Hematopoietic multipotent progenitor cell treated with erythropoietin and hydrocortisone succinate and interleukin-3 and kit ligand, for 4 days (in vitro differentiated cells): Measurements from ENCODE around the gene SEPTIN8.
A peak's percentile ranks its signal among the peaks of the same experiment; 100 is the strongest.

ENCODE experiments used
- DNase-seq: peaks from one replicate; pipeline ENCODE4 v3.0.0-alpha.2; 2015

SEPTIN8 gene

DNA sequence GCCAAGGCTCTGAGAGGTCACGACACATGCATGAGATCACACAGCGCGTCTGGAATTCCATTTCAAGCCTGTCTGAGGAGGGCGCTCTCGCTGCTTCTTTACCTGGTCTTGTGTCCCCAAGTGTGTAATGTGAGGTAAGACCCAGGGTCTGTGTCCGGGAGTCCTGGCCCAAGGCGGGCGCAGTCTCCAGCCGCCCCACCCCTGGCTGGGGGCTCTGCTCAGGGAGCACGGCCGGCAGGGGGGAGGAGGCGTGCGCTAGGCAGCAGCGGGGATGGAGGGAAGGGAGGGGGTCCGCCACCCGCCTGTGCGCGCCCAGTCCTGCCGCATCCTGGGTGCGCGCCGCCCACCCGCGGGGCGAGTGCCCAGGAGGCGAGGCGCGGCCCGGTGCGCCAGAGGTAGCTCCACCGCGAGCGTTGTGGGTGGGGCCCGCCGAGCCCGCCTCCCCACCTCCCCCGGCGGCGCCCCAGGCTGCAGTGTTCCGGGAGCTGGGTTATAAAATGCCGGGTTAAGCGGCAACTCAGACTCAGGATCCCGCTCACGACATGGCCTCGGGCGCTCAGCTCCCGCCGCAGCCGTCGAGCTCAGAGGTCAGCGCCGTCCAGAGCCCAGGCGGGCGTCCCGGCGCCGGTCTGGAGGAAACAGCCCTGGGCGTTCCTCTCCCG is 30.0 kb downstream of the SEPTIN8 start, which contains the start of gene CCNI2:
CCNI2 (plus strand) TSS at position 473 of the 662 bp plus-strand sequence; CDS start at position 543, 70 bp downstream.
- peak; percentile 41 for DNase-seq

DNA sequence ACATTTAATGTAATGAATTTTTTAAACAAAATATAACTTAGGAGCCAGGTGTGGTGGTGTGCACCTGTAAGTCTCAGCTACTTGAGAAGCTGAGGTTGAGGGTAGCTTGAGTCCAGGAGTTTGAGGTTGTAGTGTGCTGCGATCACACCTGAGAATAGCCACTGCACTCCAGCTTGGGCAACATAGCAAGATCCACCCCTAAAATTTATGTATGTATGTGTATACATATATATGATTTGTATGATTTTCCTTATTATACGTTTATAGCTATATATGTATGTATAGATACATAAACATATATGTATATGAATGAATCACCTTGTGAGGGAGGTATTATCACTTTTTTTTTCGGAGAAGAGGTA is 30.5 kb downstream of the SEPTIN8 start:
- DNase-seq, result no peak

DNA sequence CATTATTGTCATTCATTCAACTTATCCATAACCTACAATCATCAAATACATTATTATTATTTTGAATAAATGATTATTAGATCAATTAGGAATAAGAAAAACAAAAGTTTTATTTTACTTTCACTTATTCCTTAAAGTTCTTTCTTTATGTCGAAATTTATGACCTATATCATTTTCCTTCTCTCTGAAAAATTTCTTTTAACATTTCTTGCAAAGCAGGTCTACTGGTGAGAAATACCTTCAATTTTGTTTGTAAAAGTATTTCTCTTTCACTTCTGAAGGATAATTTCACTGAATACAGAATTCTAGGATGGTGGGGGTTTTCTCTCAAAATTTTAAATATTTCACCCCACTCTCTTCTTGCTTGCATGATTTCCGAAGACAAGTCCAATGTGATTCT is 32.4 kb downstream of the SEPTIN8 start:
- no peak for DNase-seq

DNA sequence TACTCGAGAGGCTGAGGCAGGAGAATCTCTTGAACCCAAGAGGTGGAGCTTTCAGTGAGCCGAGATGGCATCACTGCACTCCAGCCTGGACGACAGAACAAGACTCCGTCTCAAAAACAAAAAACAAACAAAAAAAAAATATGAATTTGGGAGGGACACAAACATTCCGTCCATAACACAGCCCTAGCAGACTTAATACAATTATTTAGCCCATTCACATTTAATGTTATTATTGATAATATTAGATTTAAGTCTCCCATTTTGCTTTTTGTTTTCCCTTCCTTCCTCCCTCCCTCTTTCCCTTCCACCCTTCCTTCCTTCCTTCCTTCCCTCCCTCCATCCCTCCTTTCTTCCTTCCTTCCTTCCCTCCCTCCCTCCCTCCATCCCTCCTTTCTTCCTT is 34.4 kb downstream of the SEPTIN8 start:
- no peak for DNase-seq

DNA sequence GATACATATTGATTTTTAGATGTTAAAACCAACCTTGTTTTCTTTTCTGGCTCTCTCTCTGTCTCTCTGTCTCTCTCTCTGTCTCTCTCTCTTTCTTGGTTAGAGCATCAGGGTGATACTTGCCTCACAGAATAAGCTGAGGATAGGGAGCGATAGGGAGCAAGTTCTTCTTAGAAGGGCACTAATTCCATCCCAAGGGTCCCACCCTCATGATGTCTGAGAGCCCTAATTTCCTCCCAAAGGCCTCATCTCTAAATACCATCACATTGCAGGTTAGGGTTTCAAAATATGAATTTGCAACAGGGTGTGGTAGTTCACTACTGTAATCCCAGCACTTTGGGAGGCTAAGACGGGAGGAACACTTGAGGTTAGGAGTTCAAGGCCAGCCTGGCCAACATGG is 34.9 kb downstream of the SEPTIN8 start:
- DNase-seq, result no peak

DNA sequence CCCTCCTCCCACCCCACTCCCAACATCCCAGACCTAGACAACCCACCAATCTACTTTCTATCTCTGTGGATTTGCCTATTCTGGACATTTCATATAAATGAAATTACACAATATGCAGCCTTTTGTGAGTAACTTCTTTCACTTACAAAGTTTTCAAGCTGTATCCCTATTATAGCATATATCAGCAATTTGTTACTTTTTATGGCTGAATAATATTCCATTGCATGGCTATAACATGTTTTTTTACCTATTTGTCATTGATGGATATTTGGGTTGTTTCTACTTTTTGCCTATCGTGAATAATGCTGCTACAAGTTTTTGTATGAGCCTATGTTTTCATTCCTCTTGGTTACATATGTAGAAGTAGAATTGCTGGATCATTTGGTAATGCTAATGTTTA is 37.8 kb downstream of the SEPTIN8 start:
- no peak for DNase-seq

DNA sequence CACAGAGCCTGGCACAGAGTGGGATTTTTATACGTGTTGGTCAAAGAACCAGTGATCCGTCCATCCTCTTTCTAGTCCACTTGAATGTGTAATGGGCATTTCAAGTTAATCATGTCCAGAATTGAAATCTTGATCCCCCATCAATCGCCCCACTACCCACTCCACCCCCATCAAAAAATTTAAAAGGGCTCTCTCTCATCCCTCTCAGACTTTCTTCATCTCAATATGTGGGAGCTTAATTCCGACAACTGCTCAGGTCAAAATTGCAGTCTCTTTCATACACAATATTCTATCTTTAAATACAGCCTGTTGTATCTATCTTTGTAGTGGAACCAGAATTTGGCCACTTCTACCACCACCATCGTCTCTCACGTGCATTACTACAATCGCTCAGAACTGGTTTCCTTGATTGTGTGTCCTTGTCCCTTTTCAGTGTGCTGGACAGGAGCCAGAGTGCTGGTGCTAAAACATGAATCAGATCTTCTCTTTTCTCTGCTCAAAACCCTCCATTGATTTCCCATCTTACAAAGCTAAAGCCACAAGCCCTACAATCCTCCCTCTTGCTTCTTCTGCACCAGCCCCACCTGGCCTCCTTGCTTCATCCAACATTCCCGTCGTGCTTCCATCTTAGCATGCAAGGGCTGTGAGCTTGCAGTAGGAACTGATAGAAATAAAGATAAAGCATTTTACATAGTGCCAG is 38.9 kb downstream of the SEPTIN8 start:
- DNase-seq, result no peak

DNA sequence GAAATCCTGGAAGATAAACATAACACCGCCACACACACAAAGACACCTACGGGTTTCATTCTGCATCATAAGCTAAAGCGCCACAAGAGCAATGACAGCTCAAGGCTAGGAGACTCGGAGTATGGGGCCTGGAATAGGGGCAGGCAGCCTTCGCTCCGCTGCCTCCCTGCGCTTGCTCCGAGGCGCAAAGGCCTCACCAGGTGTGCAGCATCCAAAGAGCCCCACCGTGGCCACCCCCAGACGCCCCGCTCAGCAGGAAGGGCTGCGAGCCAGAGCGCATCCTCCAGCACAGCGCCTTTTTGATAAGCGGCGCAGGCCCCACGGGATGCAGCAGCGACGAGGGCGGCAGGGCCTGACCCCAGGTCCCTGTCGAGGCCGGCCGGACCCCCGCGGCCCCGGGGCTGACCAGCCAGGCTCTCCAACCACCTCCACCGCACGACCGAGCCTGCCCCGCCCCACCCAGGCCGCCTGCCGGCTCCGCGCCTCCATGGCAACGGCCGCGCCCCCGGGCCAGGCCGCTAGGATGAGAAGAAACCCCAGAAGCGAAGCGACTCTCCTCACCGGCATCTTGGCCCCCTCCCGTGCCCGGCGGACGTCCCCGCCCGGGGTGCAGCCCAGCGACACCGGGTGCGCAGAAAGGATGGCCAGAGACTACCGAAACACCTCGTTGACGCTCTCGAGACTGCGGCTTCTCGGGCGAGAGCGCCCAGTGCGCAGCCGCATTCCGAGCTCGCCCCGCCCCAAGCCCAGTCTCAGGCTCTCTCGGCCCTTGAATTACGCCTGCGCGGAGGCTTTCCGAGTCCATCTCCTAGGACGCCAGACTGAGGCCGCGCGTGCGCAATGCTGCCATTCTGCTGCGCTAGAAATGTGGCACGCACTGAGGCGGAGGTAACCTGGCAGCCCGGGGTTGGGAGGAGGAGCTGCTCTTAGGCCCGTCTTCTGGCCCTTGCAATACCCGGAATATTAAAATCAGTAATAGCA is 39.9 kb downstream of the SEPTIN8 start, which contains the start of gene KIF3A:
KIF3A (minus strand) TSS at position 694 of the 981 bp plus-strand sequence; CDS start at position 567, 127 bp downstream.
- peak; percentile 98 for DNase-seq

DNA sequence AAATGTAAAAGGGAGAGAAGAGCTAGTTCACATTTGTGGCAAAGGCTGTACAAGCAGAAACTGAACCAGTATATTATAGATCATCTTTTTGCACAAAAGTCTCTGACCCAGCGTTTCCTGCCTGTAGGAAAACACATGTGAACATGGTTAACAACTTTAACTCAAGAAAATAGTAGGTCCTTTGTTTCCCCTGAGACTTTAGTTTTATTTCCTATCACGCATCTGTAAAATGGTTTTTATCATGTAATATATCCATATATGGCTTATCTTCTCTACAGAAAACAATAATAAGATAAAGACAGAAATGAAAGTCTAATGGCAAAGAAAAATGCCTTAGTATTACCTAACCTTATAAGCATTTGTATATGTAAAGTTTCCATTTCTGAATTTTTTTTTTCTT is 42.4 kb downstream of the SEPTIN8 start:
- no peak for DNase-seq

DNA sequence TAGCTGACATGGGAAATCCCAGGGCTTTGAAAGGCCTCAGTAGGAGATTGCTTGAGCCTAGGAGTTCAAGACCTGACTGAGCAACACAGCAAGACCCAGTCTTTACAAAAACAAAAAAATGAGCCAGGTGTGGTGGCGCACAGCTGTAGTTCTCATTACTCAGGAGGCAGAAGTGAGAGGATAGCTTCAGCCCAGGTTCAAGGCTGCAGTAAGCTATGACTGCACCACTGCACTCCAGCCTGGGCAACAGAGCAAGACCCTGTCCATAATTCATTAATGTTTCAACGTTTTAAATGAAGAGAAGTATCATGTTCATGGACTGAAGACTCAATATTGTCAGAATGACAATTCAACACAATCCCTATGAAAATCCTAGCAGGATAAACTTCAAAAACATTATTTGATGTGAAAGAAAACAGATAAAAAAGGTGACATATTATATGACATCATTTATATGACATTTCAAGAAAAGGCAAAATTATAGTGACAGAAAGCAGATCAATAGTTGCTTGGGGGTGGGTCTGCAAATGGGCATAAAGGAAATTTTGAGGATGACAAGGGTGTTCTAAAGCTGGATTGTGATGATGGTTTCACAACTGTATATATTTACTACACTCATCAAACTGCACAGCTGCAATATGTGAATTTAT is 43.4 kb downstream of the SEPTIN8 start:
- DNase-seq, result no peak

DNA sequence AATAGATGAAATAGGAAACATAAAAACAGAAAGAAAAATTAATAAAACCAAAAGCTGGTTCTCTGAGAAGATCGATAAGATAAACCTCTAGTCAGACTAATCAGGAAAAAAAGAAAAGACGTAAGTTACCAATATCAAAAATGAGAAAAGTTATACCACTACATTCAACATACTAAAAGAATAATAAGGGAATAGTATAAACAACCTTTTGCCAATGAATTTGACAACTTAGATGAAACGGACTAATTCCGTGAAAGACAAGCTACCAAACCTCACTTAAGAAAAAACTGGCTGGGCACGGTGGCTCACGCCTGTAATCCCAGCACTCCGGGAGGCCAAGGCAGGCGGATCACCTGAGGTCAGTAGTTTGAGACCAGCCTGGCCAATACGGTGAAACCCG is 47.1 kb downstream of the SEPTIN8 start:
- DNase-seq, result no peak

DNA sequence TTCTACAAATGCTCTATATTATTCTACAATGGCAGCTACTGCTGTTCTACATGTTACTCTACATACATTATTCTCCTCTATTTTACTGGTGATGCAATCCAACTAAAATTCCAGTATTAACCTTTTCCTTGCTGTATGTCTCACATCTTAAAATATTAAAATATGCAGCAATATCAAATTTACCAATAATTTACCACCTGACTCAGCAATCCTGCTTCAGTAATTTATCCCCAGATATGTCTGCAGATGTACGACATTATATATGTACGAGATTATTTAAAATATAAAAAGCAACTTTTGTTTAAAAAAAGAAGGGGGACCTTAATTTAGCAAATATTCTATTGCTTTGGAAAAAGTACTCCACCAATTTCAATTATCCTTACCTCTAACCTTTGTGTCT is 51.3 kb downstream of the SEPTIN8 start:
- DNase-seq, result no peak

DNA sequence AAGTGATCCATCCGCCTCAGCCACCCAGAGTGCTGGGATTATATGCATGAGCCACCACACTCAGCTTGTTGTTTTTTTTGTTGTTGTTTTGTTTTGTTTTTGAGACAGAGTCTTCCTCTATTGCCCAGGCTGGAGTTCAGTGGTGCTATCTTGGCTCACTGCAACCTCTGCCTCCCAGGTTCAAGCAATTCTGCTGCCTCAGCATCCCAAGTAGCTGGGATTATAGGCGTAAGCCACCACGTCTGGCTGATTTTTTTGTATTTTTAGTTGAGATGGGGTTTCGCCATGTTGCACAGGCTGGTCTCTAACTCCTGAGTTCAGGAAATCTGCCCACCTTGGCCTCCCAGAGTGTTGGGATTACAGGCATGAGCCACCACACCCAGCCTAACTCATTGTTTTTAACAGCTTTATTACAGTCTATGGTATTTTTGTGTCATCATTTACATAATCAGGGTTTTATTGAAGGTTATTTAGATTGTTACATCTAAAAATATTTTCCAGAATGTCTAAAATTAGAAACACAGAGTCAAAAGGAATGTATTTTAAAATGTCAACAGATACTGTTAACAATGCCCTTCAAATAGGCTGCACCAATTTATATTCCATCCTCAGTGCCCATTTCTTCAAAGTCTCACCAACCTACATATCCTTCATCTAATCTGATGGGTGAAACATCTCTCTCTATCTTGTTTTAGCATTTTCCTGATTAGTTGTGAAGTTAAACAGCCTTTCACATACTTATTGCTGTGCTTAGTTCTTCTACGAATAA is 58.3 kb downstream of the SEPTIN8 start:
- no peak for DNase-seq

DNA sequence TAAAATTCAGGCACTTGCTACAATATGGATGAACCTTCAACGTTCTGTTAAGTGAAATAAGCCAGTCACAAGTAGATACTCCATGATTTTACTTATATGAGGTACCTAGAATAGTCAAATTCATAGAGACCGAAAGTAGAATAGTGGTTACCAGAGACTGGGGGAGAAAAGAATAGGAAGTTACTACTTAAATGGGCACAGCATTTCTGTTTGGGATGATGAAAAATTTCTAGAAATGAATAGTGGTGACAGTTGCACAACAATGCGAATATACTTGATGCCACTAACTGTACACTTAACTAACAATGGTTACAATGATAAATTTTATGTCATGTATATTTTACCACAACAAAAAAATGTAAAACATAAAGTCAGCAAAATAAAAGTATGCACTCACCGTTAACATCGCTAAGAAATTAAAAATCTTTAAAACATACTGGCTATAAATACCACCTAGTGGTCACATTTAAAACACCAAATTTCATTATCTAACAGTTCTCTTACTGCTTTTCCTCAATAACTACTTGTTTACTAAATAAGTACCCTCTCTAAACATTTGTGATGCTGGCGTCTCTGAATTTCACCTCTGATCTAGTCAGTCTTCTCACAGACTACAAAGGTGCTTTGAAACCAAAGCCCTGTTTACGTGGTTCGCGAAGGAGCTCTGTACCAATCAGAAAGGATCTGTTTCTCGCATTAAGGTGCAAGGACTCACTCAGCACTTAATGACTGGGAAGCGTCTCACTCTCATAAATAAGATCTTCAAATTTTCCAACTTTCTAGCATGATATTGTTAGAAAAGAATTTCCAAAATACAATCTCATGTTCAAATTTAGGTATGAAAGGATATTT is 62.4 kb downstream of the SEPTIN8 start:
- DNase-seq, result peak; percentile 58

DNA sequence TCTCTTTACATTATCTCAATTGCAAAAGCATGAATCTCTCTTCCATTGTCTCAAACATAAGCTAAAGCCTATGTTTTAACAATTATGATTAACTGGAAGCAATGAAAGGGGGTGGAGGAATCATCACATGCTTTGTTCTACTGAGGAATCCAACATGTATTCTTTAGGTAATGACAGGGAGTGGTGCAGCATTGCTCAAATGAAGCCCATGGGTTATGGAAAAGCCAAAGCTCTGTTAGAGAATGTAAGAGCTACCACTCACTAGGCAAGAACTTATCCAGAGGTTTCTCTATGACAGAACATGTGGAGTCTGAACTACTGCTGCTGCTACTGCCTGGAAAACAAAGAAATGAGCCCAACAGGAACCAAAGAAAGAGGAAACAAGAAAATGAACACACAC is 68.4 kb downstream of the SEPTIN8 start:
- DNase-seq, result peak; percentile 8

DNA sequence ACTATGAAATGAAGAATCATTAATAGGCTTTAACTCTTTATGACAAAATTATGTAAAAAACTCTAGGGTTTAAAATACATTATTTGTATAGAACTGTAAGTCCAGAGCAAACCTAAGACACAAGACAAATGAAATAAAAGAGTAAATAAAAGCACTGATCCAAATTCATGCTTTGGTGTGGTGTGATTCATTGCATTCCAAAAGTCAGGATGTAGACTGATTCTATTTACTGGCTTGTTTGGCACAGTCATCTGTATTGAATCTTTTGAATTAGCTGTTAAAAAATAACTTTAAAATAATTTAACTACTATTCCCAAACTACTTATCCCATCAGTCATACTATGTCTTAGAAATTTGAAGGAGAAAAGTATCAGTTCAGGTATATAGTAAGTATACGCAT is 72.2 kb downstream of the SEPTIN8 start:
- DNase-seq, result no peak
